IPS-NIHi11 (cell line): ENCODE results near the gene PDSS2.
"Not testable (repeated sequence)": the region's sequence is repeated elsewhere in the genome, so short reads cannot be mapped to it uniquely, and the experiment has no call there.

Experiments used
- DNase-seq: peaks from one replicate; pipeline ENCODE4 v3.0.0; 2012; ENCODE audit warnings: mixed read lengths, low spot score

The PDSS2 gene

DNA sequence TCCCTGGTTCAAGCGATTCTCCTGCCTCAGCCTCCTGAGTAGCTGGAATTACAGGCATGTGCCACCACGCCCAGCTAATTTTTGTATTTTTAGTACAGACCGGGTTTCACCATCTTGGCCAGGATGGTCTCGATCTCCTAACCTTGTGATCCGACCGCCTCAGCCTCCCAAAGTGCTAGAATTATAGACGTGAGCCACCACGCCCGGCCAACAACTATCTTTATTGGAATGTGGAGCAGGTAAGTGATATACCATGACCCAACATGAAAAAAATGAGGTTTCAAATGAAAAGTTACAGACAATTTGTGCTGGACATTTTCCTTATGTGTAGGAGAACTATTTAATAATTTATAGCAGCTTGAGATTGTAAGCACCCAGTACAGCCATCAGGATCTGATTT lies 340.8 kb downstream of the PDSS2 start:
- not testable (repeated sequence) for DNase-seq

DNA sequence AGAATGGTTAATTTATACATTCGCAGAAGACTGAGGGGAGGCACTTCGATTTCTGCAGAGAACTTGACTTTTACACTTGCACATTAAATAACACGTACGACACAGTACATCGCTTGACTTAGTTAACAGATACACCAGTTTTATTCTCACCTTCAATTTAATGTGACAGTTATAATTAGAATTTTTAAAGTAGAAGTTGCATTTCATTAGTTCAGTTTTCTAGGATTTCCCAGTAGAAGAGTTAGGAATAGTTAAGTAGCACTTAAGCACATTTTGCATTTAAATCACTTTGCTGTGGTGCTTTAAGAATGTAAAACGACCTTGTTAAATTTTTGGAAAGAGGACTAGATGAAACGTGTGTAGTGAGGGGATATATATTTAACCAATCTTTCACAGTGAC lies 342.4 kb downstream of the PDSS2 start:
- no peak for DNase-seq

GRCh38 chr6:107116328-107116892 lies 343.0 kb downstream of the PDSS2 start:
- DNase-seq, result peak; percentile 49

GRCh38 chr6:107115695-107116327 lies 343.6 kb downstream of the PDSS2 start:
- DNase-seq, result peak; percentile 76

GRCh38 chr6:107114926-107115694 lies 344.3 kb downstream of the PDSS2 start, which contains the start of gene BEND3:
TSS of gene BEND3 (minus strand) at chr6:107115515. CDS start at chr6:107099285, 16,230 bp downstream.
- peak; percentile 69 for DNase-seq

DNA sequence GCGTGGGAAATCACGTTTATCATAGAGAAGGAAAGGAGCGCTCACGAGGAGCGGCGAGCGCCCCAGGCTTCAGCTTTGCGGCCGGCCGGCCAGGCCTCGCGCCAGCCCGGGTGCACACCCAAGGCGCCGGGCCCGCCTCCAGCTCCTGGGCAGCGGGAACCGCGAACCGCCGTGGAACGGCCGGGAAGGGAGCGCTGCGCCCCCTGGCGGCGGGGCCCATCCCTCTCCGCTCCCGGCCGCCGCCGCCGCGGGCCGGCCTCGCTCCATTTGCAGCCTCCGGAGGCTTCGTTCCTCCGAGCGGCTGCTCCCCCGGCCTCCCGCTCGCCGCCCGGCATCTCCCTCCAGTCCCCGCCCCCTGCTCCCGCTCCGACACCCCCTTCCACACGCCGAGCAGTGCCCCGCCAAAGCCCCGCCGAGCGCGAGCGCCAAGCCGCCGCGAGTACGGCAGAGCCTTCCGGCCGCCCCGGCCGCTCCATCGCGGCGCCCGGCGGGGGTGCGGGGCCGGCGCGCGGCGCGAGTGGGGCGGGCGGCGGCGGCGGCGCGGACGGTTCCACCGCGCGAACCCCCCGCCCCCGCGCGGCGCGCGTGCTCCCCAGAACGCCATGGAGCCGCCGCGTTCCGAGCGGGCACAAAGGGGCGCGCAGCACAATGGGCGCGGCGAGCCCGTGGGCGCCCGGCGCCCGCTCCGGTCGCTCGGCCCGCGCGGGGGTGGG lies 345.0 kb downstream of the PDSS2 start:
- peak; percentile 91 for DNase-seq

DNA sequence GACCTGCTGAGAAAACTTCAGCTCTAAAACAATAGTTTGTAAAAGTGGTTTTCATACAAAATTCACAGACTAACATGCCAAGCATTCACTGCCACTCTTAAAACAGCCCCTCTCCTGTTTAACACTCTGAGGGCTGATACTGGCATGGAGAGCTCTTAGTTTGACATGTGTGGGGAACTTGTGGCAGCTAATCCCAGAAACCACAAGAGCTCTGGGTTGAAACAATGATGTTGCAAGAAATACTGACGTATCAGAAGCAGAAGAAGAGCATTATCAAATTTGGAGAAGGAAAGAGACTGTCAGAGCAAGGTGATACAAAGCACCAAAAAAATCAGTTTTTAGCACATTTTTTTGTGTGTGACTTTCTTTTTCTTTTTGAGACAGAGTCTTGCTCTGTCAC lies 349.2 kb downstream of the PDSS2 start:
- no peak for DNase-seq

- DNase-seq, result no peak
These were observed 351.0 kb downstream of the PDSS2 start for GRCh38 chr6:107108201-107108890.

- DNase-seq, result no peak
These were observed 351.6 kb downstream of the PDSS2 start for GRCh38 chr6:107107791-107108190.

GRCh38 chr6:107106165-107106564 lies 353.2 kb downstream of the PDSS2 start:
- peak; percentile 52 for DNase-seq

DNA sequence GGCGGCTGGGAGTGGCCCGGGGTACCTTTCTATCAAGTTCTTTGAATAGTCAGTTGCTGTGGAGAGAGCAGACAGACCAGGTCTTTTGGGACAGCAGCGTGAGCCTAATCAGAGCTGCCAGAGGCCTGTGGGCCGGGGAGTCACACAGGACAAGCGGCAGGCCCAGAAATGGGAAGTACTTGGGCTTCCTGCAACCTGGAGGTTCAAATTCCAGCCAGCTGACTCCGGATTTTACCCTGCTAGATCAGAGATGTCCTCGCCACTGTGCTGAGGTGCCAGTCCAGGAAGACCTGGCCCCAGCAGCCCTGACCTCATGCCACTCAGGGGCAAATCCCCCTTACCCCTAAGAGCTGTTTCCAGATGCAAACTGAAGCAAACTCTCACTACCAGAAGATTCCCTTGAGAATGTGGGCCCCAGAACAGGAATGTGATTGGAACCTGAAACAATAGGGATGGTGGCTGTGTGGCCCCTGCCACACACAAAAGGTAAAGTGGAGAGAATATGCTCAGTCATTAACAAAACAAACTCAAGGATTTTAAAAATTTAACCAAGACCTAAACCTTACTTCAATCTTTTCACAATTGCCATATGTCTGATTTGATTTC lies 353.8 kb downstream of the PDSS2 start:
- no peak for DNase-seq

- no peak for DNase-seq
These were observed 356.3 kb downstream of the PDSS2 start for GRCh38 chr6:107103082-107103481.
